ENCODE results near the gene RPL14.

The RPL14 gene

DNA sequence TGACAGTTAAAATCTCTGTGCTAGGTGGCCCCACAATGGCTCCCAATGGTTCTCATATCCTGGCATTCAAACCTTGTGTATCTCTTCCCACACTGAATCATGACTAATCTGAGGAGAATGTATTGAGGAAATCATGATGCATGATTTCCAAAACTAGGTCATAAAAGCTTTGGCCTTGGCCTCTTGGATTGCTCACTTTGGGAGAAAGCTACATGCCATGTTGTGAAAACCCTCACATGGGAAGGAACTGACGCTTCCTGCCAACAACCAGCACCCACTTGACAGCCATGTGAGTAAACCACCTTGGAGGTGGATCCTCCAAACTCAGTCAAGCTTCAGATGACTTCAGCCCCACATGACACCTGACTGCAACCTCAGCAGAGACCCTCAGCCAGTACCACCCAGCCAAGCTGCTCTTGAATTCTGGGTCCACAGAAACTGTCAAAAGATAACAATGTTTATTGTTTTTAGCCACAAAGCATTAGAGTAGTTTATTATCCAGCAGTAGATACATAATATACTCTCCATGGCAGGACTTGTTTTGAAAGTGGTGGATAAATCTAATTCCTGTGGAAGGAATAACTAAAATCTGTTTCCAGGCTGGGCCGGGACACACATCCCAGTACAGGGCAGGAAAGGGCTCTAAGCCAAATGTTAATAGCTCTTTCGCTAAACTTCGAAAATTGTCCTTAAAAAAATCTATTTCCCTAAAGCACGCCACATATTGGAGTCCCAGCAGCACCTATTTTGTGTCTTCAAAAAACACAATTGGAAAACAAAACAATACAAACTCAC lies 47.7 kb downstream of the RPL14 start:
- H2BK15ac ChIP-seq (ENCODE audit: low read length): no peak overlapping the region
- no peak overlapping the region for H2AK5ac ChIP-seq (ENCODE audit: low read depth, low read length)
- H2BK12ac ChIP-seq (ENCODE audit: low read length): no peak overlapping the region
- H3K27me3 ChIP-seq (ENCODE audit: control insufficient read depth in 3 of 3, insufficient read depth in 3 of 3, low read depth in 1 of 3, low read length in 3 of 3): no peaks in the 10 kb centered on the region
- H4K8ac ChIP-seq (ENCODE audit: low read depth, low read length): no peak overlapping the region
- H3K27ac ChIP-seq (replicated peaks; ENCODE audit: low read length): no peak overlapping the region
- no peaks in the 10 kb centered on the region for H3K79me1 ChIP-seq (ENCODE audit: low read depth, low read length)
- peaks cover 2 to 3% of the 10 kb centered on the region in 2 donors for H3K4me1 ChIP-seq (ENCODE audit: control insufficient read depth in 2 of 2, insufficient read depth in 1 of 2, low read depth in 1 of 2, low read length in 2 of 2)
- no peak overlapping the region for H4K91ac ChIP-seq (ENCODE audit: low read depth, low read length, poor library complexity)
- H2BK120ac ChIP-seq (ENCODE audit: low read depth, low read length): no peak overlapping the region
- no peak overlapping the region for H3K14ac ChIP-seq (ENCODE audit: low read length)
- H2AFZ ChIP-seq (ENCODE audit: low read length): peak overlapping the region; percentile 97
- peaks cover 6 to 24% of the 10 kb centered on the region in 2 donors for H3K36me3 ChIP-seq (replicated peaks in 1 of 2; ENCODE audit: control insufficient read depth in 2 of 2, insufficient read depth in 2 of 2, low read length in 2 of 2)
- H3K23ac ChIP-seq (ENCODE audit: low read depth, low read length, poor library complexity): no peak overlapping the region
- no peak overlapping the region for H3K4me3 ChIP-seq (ENCODE audit: low read length in 2 of 2)
- no peak overlapping the region for H2BK5ac ChIP-seq (ENCODE audit: low read length)
- DNase-seq (ENCODE audit: low spot score): no peak
- peaks cover 0 to 10% of the 10 kb centered on the region in 2 donors for H3K9me3 ChIP-seq (replicated peaks in 1 of 2; ENCODE audit: control insufficient read depth in 2 of 2, insufficient read depth in 1 of 2, low read depth in 1 of 2, low read length in 2 of 2)
- no CpG with 5 or more reads among the region's 5 CpGs for WGBS, 2 donors (ENCODE audit: extremely low coverage in 2 of 2, insufficient read length in 2 of 2, insufficient replicate concordance in 1 of 2)
- H3K4me2 ChIP-seq (ENCODE audit: insufficient read depth, low read length, poor library complexity, severe bottlenecking): no peak overlapping the region
- no peak overlapping the region for H3K18ac ChIP-seq (ENCODE audit: low read length)
- H3K4ac ChIP-seq (ENCODE audit: low read length): no peak overlapping the region
- H3K9ac ChIP-seq (ENCODE audit: low read depth, low read length, poor library complexity): no peak overlapping the region

DNA sequence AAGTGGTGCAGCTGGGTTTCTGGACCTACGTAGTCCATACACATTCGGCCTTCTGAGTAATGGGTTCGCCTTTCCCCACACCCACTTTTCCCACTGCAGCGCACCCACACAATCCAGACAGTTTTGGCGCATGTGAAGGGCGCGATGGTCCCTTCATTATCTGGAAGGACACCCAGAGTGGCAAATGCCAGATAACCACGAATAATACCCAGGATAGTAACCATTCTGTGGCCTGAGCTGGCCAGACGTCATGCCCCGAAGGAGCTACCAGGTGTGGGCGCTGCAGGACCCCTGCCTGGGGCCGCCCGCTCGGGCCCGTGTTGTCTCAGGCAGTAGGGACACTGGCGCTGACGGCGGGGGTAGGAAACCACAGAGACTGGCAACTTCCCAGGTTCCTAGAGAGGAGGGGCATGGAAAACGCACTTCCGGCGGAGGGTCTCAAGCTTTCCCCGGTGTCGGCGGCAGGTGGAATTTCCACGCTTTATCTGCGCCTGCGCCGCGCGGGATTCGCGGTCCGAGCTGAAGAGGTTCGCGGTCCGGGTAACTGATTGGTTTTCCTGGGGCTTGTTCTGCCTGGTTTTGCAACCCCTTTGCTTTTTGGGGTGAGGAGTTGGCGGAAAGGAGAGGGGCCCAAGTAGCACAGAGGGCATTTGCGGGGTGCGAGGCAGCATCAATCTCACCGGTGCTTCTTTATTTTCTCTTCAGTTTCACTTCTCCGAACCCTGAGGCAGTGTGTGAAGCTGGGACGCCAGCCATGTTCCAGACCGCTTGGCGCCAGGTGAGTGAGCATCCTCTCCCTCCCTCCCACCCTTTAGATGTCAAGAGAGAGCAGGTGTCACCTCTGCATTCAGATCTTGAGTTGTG lies 48.7 kb downstream of the RPL14 start, which contains the start of gene ZNF620:
ZNF620 (plus strand) TSS at position 441 of the 864 bp plus-strand sequence; CDS start at position 755, 314 bp downstream.
- H2BK15ac ChIP-seq (ENCODE audit: low read length): peak within 1 kb of the TSS; percentile 15
- peak within 1 kb of the TSS; percentile 46 for H3K27ac ChIP-seq (replicated peaks; ENCODE audit: low read length)
- no peaks in the 10 kb centered on the region for H3K27me3 ChIP-seq (ENCODE audit: control insufficient read depth in 3 of 3, insufficient read depth in 3 of 3, low read depth in 1 of 3, low read length in 3 of 3)
- peak; percentile 83 for DNase-seq (ENCODE audit: low spot score)
- peak within 1 kb of the TSS; percentile 98 for H4K8ac ChIP-seq (ENCODE audit: low read depth, low read length)
- H2AK5ac ChIP-seq (ENCODE audit: low read depth, low read length): peak within 1 kb of the TSS; percentile 86
- no peak within 1 kb of the TSS for H2BK12ac ChIP-seq (ENCODE audit: low read length)
- H3K18ac ChIP-seq (ENCODE audit: low read length): peak within 1 kb of the TSS; percentile 91
- H3K4me3 ChIP-seq (ENCODE audit: low read length in 2 of 2): peak within 1 kb of the TSS; percentile 71 to 96
- H3K4me1 ChIP-seq (ENCODE audit: control insufficient read depth in 2 of 2, insufficient read depth in 1 of 2, low read depth in 1 of 2, low read length in 2 of 2): peaks cover 2 to 3% of the 10 kb centered on the region in 2 donors
- H3K14ac ChIP-seq (ENCODE audit: low read length): peak within 1 kb of the TSS; percentile 63
- peak within 1 kb of the TSS; percentile 97 for H2AFZ ChIP-seq (ENCODE audit: low read length)
- peak within 1 kb of the TSS; percentile 61 for H3K4me2 ChIP-seq (ENCODE audit: insufficient read depth, low read length, poor library complexity, severe bottlenecking)
- H3K9ac ChIP-seq (ENCODE audit: low read depth, low read length, poor library complexity): peak within 1 kb of the TSS; percentile 63
- no peak within 1 kb of the TSS for H4K91ac ChIP-seq (ENCODE audit: low read depth, low read length, poor library complexity)
- no peak within 1 kb of the TSS for H2BK120ac ChIP-seq (ENCODE audit: low read depth, low read length)
- no peak within 1 kb of the TSS for H3K4ac ChIP-seq (ENCODE audit: low read length)
- H3K36me3 ChIP-seq (replicated peaks in 1 of 2; ENCODE audit: control insufficient read depth in 2 of 2, insufficient read depth in 2 of 2, low read length in 2 of 2): peaks cover 6 to 34% of the 10 kb centered on the region in 2 donors
- H2BK5ac ChIP-seq (ENCODE audit: low read length): peak within 1 kb of the TSS; percentile 8
- no peak within 1 kb of the TSS for H3K23ac ChIP-seq (ENCODE audit: low read depth, low read length, poor library complexity)
- no peaks in the 10 kb centered on the region for H3K79me1 ChIP-seq (ENCODE audit: low read depth, low read length)
- H3K9me3 ChIP-seq (replicated peaks in 1 of 2; ENCODE audit: control insufficient read depth in 2 of 2, insufficient read depth in 1 of 2, low read depth in 1 of 2, low read length in 2 of 2): peaks cover 0 to 11% of the 10 kb centered on the region in 2 donors
- no CpG with 5 or more reads among the region's 44 CpGs for WGBS, 2 donors (ENCODE audit: extremely low coverage in 2 of 2, insufficient read length in 2 of 2, insufficient replicate concordance in 1 of 2)

- H2BK12ac ChIP-seq (ENCODE audit: low read length): no peak overlapping the region
- WGBS, 2 donors (ENCODE audit: extremely low coverage in 2 of 2, insufficient read length in 2 of 2, insufficient replicate concordance in 1 of 2): no CpG with 5 or more reads among the region's 1 CpG
- no peak overlapping the region for H3K23ac ChIP-seq (ENCODE audit: low read depth, low read length, poor library complexity)
- no peak overlapping the region for H4K91ac ChIP-seq (ENCODE audit: low read depth, low read length, poor library complexity)
- DNase-seq (ENCODE audit: low spot score): no peak
- H2BK15ac ChIP-seq (ENCODE audit: low read length): no peak overlapping the region
- no peak overlapping the region for H3K9ac ChIP-seq (ENCODE audit: low read depth, low read length, poor library complexity)
- no peak overlapping the region for H3K4me2 ChIP-seq (ENCODE audit: insufficient read depth, low read length, poor library complexity, severe bottlenecking)
- no peak overlapping the region for H4K8ac ChIP-seq (ENCODE audit: low read depth, low read length)
- no peaks in the 10 kb centered on the region for H3K27me3 ChIP-seq (ENCODE audit: control insufficient read depth in 3 of 3, insufficient read depth in 3 of 3, low read depth in 1 of 3, low read length in 3 of 3)
- H2BK5ac ChIP-seq (ENCODE audit: low read length): no peak overlapping the region
- H3K9me3 ChIP-seq (replicated peaks in 1 of 2; ENCODE audit: control insufficient read depth in 2 of 2, insufficient read depth in 1 of 2, low read depth in 1 of 2, low read length in 2 of 2): peaks cover 0 to 11% of the 10 kb centered on the region in 2 donors
- H2AFZ ChIP-seq (ENCODE audit: low read length): no peak overlapping the region
- H3K4ac ChIP-seq (ENCODE audit: low read length): no peak overlapping the region
- peaks cover 30 to 83% of the 10 kb centered on the region in 2 donors for H3K36me3 ChIP-seq (replicated peaks in 1 of 2; ENCODE audit: control insufficient read depth in 2 of 2, insufficient read depth in 2 of 2, low read length in 2 of 2)
- H3K79me1 ChIP-seq (ENCODE audit: low read depth, low read length): no peaks in the 10 kb centered on the region
- no peak overlapping the region for H3K4me3 ChIP-seq (ENCODE audit: low read length in 2 of 2)
- no peak overlapping the region for H3K14ac ChIP-seq (ENCODE audit: low read length)
- H3K18ac ChIP-seq (ENCODE audit: low read length): no peak overlapping the region
- H2AK5ac ChIP-seq (ENCODE audit: low read depth, low read length): no peak overlapping the region
- no peak overlapping the region for H3K27ac ChIP-seq (replicated peaks; ENCODE audit: low read length)
- no peak overlapping the region for H2BK120ac ChIP-seq (ENCODE audit: low read depth, low read length)
- no peaks in the 10 kb centered on the region for H3K4me1 ChIP-seq (ENCODE audit: control insufficient read depth in 2 of 2, insufficient read depth in 1 of 2, low read depth in 1 of 2, low read length in 2 of 2)
These were observed 54.0 kb downstream of the RPL14 start for GRCh38 chr3:40511031-40511718.

Data from neuronal stem cell (in vitro differentiated cells).